Left lung (tissue), 10 donors: ENCODE results near the gene SIX2. TPM values are rescaled to one million over a fixed set of nuclear protein-coding genes. Genes with fewer than 3 reads are reported as not detected.

ENCODE experiments used
- ATAC-seq: fragments of 200-7000 bp; cut with Tn5 transposase; one replicate; pipeline ENCODE4 v1.9.1; 2020; ENCODE audit warnings: moderate library complexity
- DNase-seq, 4 donors: peaks; one replicate each; pipeline ENCODE4 v3.0.0-alpha.2; 2013 to 2020
- H3K27ac ChIP-seq, 2 donors: fragments of 200-600 bp; sonication (generic) in 1 of 2; one replicate each; pipeline versions ENCODE4 v1.5.0 to v1.8.0; 2020 to 2021
- H3K27me3 ChIP-seq, 2 donors: fragments of 200-600 bp; sonication (generic) in 1 of 2; one replicate each; pipeline versions ENCODE4 v1.5.0 to v1.8.0; 2020 to 2021
- H3K36me3 ChIP-seq, 2 donors: fragments of 200-600 bp; sonication (generic) in 1 of 2; one replicate each; pipeline versions ENCODE4 v1.5.0 to v1.8.0; 2020 to 2021
- H3K4me1 ChIP-seq, 2 donors: fragments of 200-600 bp; one replicate each; pipeline ENCODE4 v1.8.0; 2021
- H3K4me3 ChIP-seq, 2 donors: fragments of 200-600 bp; sonication (generic) in 1 of 2; one replicate each; pipeline versions ENCODE4 v1.5.0 to v1.8.0; 2020 to 2021; ENCODE audit warnings: mild to moderate bottlenecking in 1 of 2
- H3K9me3 ChIP-seq, 2 donors: fragments of 200-600 bp; sonication (generic) in 1 of 2; one replicate each; pipeline versions ENCODE4 v1.5.0 to v1.8.0; 2020 to 2021
- CTCF ChIP-seq, 2 donors: fragments of 200-600 bp; sonication (generic) in 1 of 2; IDR thresholded peaks; one replicate each; pipeline versions ENCODE4 v1.5.0 to v1.8.0; 2021; ENCODE audit warnings: antibody characterized with exemption in 2 of 2
- intact Hi-C, 2 donors: fragments of 100-400 bp; cut with DNase I; formaldehyde crosslinking; loops; one replicate each; pipeline versions ENCODE4 v1.11.2 to v1.14.2; 2022
- polyA plus RNA-seq, 6 donors: library from polyadenylated mRNA; unstranded; fragments of 120-200 nt; gene quantifications; one replicate each; pipeline ENCODE4 v1.2.1, GENCODE V29; 2013; ENCODE audit not compliant: insufficient read length in 6 of 6
- total RNA-seq, 2 donors: library from RNA; stranded (reverse); fragmentation: NEBNext Ultra II Directional; extraction: Animal tissue kit (Norgen Biotek cat#: 25700); gene quantifications; one replicate each; pipeline ENCODE4 v1.2.1, GENCODE V29; 2021
- donor health status: DM: no; HTN: yes; CAD: no.
- donor health status: DM: no; HTN: no; CAD: no.

The SIX2 gene
- total and polyA plus RNA-seq, 8 donors, result 0.20 to 0.45 (median 0.27) TPM

GRCh38 chr2:44979581-44979980 is 29.7 kb downstream of the SIX2 start:
- ATAC-seq, result no peak
- Histone ChIP-seq H3K36me3 (no peaks in the 10 kb centered on the region), H3K4me3 (no peak overlapping the region), H3K27ac (no peak overlapping the region), H3K9me3 (no peaks in the 10 kb centered on the region), H3K27me3 (peaks cover 0 to 73% of the 10 kb centered on the region in 2 donors), H3K4me1 (no peaks in the 10 kb centered on the region)
- no peak for DNase-seq
- intact Hi-C loops, result no loop called here
- no peak for TF ChIP-seq CTCF (IDR thresholded peaks at IDR 0.05)

DNA sequence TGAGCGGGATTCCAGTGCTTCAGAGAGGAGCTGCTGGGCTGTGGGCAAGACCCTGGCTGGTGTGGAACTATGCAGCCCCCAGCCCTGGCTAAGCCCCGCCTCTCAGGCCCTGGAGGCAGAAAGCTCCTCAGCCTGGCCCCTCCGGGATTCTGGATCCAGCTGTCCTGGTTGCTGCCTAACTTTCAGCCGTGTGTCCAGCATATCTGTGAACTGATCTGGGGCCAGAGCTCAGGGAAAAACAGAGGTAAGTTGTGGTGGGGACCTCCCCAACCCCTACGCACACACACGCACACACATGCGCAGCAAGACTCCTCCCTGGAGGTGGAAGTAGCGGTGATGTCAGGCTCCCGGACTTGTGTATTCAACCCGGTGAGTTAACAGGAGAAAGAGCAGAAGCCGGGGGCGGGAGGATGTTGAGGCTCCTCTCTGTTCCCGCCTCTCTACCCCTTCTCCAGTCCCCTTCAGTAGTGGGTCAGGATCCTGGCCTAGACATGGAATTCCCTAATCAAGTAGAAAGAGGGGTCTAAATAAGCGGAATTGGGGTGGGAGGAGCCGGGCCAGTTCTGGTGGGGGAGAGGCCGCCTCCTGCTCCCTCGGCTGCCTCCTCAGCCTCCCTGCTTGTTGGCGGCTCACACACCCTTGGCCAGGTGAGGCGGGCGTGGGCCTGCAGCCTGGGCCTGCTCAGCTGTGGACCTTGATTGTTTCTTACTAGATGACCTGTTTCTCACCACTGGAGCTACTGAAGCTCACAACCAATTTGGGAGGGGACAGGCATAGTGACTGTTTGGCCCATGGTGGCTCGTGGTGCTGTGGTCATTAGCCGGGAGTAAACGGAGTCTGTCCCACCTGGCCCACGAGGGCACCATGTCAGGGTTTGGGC is 33.4 kb downstream of the SIX2 start:
- Histone ChIP-seq H3K27me3 (peaks cover 0 to 87% of the 10 kb centered on the region in 2 donors), H3K9me3 (no peaks in the 10 kb centered on the region), H3K4me3 (no peak overlapping the region), H3K4me1 (no peaks in the 10 kb centered on the region), H3K27ac (no peak overlapping the region), H3K36me3 (no peaks in the 10 kb centered on the region)
- no peak for ATAC-seq
- intact Hi-C loops, result no loop called here
- no peak for DNase-seq
- TF ChIP-seq CTCF (IDR thresholded peaks at IDR 0.05), result no peak

DNA sequence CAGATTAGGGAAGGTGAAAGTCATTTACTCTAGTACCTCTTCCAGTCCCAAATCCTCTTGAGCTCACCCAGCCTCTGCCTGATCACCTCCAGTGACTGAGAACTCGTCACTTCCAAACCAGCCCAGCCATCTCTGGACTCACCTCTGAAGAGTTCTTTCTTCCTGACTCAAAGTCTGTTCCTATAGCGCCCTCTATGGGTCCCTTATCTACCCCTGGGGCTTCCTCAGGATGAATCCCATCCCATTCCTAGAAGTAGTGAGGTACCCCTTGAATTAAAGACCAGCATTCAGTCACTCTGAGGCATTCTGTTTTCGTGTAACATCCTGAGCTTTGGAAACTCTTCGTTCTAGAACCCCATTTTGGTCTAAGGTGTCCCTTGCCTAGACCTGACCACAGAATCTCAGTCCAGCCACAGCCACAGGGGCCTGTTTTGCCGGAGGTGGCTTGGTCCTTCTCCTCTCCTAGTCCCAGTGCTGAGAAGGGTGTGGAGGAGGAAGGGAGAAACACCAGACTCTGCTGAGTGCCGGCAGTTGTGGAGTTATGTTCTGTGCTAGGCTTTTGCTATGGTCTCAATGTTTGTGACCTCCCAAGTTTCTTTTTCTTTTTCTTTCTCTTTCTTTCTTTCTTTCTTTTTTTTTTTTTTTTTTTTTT is 35.1 kb downstream of the SIX2 start:
- TF ChIP-seq CTCF (IDR thresholded peaks at IDR 0.05), result peak in 1 of 2 donors; percentile 30
- peak; percentile 44 for ATAC-seq
- H3K36me3 ChIP-seq, result no peaks in the 10 kb centered on the region
- peaks cover 0 to 74% of the 10 kb centered on the region in 2 donors for H3K27me3 ChIP-seq
- no peak overlapping the region for H3K4me3 ChIP-seq
- H3K9me3 ChIP-seq, result no peaks in the 10 kb centered on the region
- no peak for DNase-seq
- no peaks in the 10 kb centered on the region for H3K4me1 ChIP-seq
- intact Hi-C loops, result no loop called here
- H3K27ac ChIP-seq, result no peak overlapping the region

GRCh38 chr2:44972771-44973535 is 36.3 kb downstream of the SIX2 start:
- peaks cover 0 to 68% of the 10 kb centered on the region in 2 donors for H3K27me3 ChIP-seq
- H3K9me3 ChIP-seq, result no peaks in the 10 kb centered on the region
- DNase-seq (no peak), ATAC-seq (no peak)
- intact Hi-C loops, result no loop called here
- H3K27ac ChIP-seq, result no peak overlapping the region
- H3K4me1 ChIP-seq, result no peaks in the 10 kb centered on the region
- H3K4me3 ChIP-seq, result no peak overlapping the region
- no peak for TF ChIP-seq CTCF (IDR thresholded peaks at IDR 0.05)
- no peaks in the 10 kb centered on the region for H3K36me3 ChIP-seq
